Duodenal mucosa (tissue), 2 donors: ENCODE results near the gene ASPG.

Source experiments
- H3K27ac ChIP-seq: one replicate; pipeline ENCODE4 v1.7.0; 2013; ENCODE audit warnings: low read depth, low read length
- H3K27me3 ChIP-seq, 2 donors: one replicate each; pipeline ENCODE4 v1.7.0; 2013; ENCODE audit warnings: low read length in 2 of 2, control low read depth in 1 of 2; ENCODE audit not compliant: insufficient read depth in 2 of 2, control insufficient read depth in 1 of 2
- H3K36me3 ChIP-seq, 2 donors: one replicate each; pipeline ENCODE4 v1.7.0; 2013; ENCODE audit warnings: low read length in 2 of 2, control low read depth in 1 of 2; ENCODE audit not compliant: insufficient read depth in 2 of 2, control insufficient read depth in 1 of 2
- H3K4me1 ChIP-seq, 2 donors: one replicate each; pipeline ENCODE4 v1.7.0; 2013; ENCODE audit warnings: low read length in 2 of 2, control low read depth in 1 of 2; ENCODE audit not compliant: insufficient read depth in 2 of 2, control insufficient read depth in 1 of 2
- H3K4me3 ChIP-seq, 2 donors: one replicate each; pipeline ENCODE4 v1.7.0; 2013; ENCODE audit warnings: low read length in 2 of 2, low read depth in 1 of 2
- H3K9ac ChIP-seq, 2 donors: one replicate each; pipeline ENCODE4 v1.7.0; 2013; ENCODE audit warnings: low read length in 2 of 2, low read depth in 1 of 2
- H3K9me3 ChIP-seq, 2 donors: one replicate each; pipeline ENCODE4 v1.7.0; 2013; ENCODE audit warnings: low read length in 2 of 2, control low read depth in 1 of 2; ENCODE audit not compliant: control insufficient read depth in 1 of 2

Gene ASPG

GRCh38 chr14:104164041-104164440 lies 78.5 kb downstream of the ASPG start:
- no peaks in the 10 kb centered on the region for H3K4me1 ChIP-seq
- H3K27ac ChIP-seq = no peak overlapping the region
- H3K9ac ChIP-seq = no peak overlapping the region
- H3K27me3 ChIP-seq = no peaks in the 10 kb centered on the region
- H3K9me3 ChIP-seq = no peaks in the 10 kb centered on the region
- no peaks in the 10 kb centered on the region for H3K36me3 ChIP-seq
- H3K4me3 ChIP-seq = no peak overlapping the region

- H3K27ac ChIP-seq = no peak overlapping the region
- H3K9ac ChIP-seq = no peak overlapping the region
- H3K4me1 ChIP-seq = no peaks in the 10 kb centered on the region
- H3K4me3 ChIP-seq = no peak overlapping the region
- no peaks in the 10 kb centered on the region for H3K9me3 ChIP-seq
- no peaks in the 10 kb centered on the region for H3K36me3 ChIP-seq
- H3K27me3 ChIP-seq = no peaks in the 10 kb centered on the region
These were observed 79.0 kb downstream of the ASPG start for GRCh38 chr14:104164512-104164911.
